HL-60 (cell line): ENCODE data around the gene KCNAB1.

Experiments
- DNase-seq, 2 experiments: peaks; one replicate each; pipeline ENCODE4 v3.0.0-alpha.2; 2010 to 2020; ENCODE audit warnings: low read depth in 1 of 2, low spot score in 1 of 2
- H3K27ac ChIP-seq: fragments of 250-450 bp; sonication (Bioruptor Pico); replicated peaks from 2 replicates; pipeline ENCODE4 v1.5.1; 2020; ENCODE audit warnings: mild to moderate bottlenecking, moderate library complexity
- H3K27me3 ChIP-seq: fragments of 250-450 bp; sonication (Bioruptor Pico); 2 replicates; pipeline ENCODE4 v1.5.1; 2021; ENCODE audit warnings: mild to moderate bottlenecking, moderate library complexity; ENCODE audit not compliant: insufficient read depth, poor library complexity, severe bottlenecking
- H3K4me3 ChIP-seq: replicated peaks from 2 replicates; pipeline ENCODE4 v1.5.1; 2011; ENCODE audit warnings: mild to moderate bottlenecking, control low read depth, low read length; ENCODE audit not compliant: insufficient read depth
- GABPA ChIP-seq: IDR thresholded peaks from 2 replicates; pipeline ENCODE4 v1.6.1; 2012; ENCODE audit warnings: low read depth
- POLR2AphosphoS5 ChIP-seq: IDR thresholded peaks from 2 replicates; pipeline ENCODE4 v1.6.1; 2012; ENCODE audit warnings: low read depth
- SPI1 ChIP-seq: IDR thresholded peaks from 2 replicates; pipeline ENCODE4 v1.6.1; 2012; ENCODE audit warnings: low read depth, mild to moderate bottlenecking, borderline replicate concordance
- TF ChIP-seq, protein P1 (sequence below): IDR thresholded peaks from one replicate; pipeline ENCODE4 v1.5.1; 2011; ENCODE audit warnings: low read length, control low read depth, inconsistent platforms; ENCODE audit not compliant: insufficient read depth
- TF ChIP-seq, protein P2 (sequence below): IDR thresholded peaks from 2 replicates; pipeline ENCODE4 v1.6.1; 2012; ENCODE audit warnings: low read depth; ENCODE audit not compliant: insufficient replicate concordance

Gene KCNAB1

GRCh38 chr3:156317462-156318074 lies 197.2 kb downstream of the KCNAB1 start:
- Histone ChIP-seq H3K4me3 (no peak overlapping the region), H3K27ac (no peak overlapping the region), H3K27me3 (no peaks in the 10 kb centered on the region)
- TF ChIP-seq, protein P1, sequence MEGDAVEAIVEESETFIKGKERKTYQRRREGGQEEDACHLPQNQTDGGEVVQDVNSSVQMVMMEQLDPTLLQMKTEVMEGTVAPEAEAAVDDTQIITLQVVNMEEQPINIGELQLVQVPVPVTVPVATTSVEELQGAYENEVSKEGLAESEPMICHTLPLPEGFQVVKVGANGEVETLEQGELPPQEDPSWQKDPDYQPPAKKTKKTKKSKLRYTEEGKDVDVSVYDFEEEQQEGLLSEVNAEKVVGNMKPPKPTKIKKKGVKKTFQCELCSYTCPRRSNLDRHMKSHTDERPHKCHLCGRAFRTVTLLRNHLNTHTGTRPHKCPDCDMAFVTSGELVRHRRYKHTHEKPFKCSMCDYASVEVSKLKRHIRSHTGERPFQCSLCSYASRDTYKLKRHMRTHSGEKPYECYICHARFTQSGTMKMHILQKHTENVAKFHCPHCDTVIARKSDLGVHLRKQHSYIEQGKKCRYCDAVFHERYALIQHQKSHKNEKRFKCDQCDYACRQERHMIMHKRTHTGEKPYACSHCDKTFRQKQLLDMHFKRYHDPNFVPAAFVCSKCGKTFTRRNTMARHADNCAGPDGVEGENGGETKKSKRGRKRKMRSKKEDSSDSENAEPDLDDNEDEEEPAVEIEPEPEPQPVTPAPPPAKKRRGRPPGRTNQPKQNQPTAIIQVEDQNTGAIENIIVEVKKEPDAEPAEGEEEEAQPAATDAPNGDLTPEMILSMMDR = no peak
- TF ChIP-seq, protein P2, sequence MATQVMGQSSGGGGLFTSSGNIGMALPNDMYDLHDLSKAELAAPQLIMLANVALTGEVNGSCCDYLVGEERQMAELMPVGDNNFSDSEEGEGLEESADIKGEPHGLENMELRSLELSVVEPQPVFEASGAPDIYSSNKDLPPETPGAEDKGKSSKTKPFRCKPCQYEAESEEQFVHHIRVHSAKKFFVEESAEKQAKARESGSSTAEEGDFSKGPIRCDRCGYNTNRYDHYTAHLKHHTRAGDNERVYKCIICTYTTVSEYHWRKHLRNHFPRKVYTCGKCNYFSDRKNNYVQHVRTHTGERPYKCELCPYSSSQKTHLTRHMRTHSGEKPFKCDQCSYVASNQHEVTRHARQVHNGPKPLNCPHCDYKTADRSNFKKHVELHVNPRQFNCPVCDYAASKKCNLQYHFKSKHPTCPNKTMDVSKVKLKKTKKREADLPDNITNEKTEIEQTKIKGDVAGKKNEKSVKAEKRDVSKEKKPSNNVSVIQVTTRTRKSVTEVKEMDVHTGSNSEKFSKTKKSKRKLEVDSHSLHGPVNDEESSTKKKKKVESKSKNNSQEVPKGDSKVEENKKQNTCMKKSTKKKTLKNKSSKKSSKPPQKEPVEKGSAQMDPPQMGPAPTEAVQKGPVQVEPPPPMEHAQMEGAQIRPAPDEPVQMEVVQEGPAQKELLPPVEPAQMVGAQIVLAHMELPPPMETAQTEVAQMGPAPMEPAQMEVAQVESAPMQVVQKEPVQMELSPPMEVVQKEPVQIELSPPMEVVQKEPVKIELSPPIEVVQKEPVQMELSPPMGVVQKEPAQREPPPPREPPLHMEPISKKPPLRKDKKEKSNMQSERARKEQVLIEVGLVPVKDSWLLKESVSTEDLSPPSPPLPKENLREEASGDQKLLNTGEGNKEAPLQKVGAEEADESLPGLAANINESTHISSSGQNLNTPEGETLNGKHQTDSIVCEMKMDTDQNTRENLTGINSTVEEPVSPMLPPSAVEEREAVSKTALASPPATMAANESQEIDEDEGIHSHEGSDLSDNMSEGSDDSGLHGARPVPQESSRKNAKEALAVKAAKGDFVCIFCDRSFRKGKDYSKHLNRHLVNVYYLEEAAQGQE = no peak
- no peak for TF ChIP-seq SPI1
- no peak for TF ChIP-seq POLR2AphosphoS5
- no peak for TF ChIP-seq GABPA
- peak in 1 of 2 experiments; percentile 20 for DNase-seq

DNA sequence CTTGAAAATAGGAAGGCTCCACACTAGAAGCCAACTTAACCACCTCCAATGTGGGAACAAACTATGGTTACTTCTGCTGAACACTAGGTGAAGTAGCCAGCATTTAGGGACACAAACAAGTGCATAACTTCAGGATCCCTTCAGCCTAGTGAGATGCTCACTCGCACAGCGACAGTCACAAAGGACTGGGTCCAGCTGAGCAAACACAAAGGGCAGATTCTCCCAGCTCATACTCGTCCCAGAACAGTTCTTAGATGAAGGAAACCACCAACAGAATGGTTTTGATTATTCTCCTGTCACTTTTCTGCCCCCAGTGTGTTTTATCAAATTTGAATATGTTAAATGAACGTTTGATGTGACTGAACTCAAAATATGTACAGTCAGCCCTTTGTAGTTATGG lies 201.6 kb downstream of the KCNAB1 start:
- no peaks in the 10 kb centered on the region for H3K27me3 ChIP-seq
- H3K27ac ChIP-seq = no peak overlapping the region
- TF ChIP-seq, protein P2 = no peak
- no peak for TF ChIP-seq SPI1
- TF ChIP-seq, protein P1 = no peak
- no peak for TF ChIP-seq POLR2AphosphoS5
- no peak for TF ChIP-seq GABPA
- H3K4me3 ChIP-seq = no peak overlapping the region
- DNase-seq = no peak

DNA sequence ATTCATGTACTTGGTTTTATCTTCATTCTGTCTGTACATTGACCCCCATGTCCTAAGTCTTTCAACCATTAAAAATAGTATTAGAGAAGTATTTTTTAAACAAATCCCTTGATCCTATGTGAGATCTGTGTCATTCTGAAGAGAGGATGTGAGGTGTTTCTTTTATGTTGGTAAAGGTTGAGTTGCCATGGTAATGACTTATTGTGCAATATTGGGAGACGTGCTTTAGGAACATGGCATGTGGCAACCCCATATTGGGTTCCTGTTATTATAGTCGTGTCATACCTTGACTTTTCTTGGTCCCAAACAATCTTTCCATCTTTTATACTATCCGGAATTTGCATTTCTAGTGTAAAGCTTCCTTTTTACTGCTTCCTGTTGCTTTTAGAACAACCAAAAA lies 203.1 kb downstream of the KCNAB1 start:
- TF ChIP-seq, protein P1 = no peak
- DNase-seq = peak; percentile 29 to 31
- Histone ChIP-seq H3K4me3 (no peak overlapping the region), H3K27me3 (no peaks in the 10 kb centered on the region), H3K27ac (no peak overlapping the region)

GRCh38 chr3:156330415-156330814 lies 210.0 kb downstream of the KCNAB1 start:
- no peak for DNase-seq
- Histone ChIP-seq H3K4me3 (no peak overlapping the region), H3K27ac (no peak overlapping the region), H3K27me3 (peaks cover 3% of the 10 kb centered on the region)
- TF ChIP-seq, protein P2 = no peak
- no peak for TF ChIP-seq GABPA
- no peak for TF ChIP-seq POLR2AphosphoS5
- TF ChIP-seq, protein P1 = no peak
- no peak for TF ChIP-seq SPI1
